Ovary (tissue), 3 donors: ENCODE measurements around the gene ZNF500.

Experiments used
- CTCF ChIP-seq, 3 donors: fragments of 450-650 bp in 2 of 3; fragments of 200-600 bp in 1 of 3; IDR thresholded peaks; one replicate each; pipeline versions ENCODE4 v1.5.1 to v1.8.0; 2016 to 2022; ENCODE audit warnings: antibody characterized with exemption in 3 of 3, mild to moderate bottlenecking in 1 of 3
- POLR2A ChIP-seq: fragments of 450-650 bp; IDR thresholded peaks from one replicate; pipeline ENCODE4 v1.6.1; 2017; ENCODE audit warnings: antibody characterized with exemption, mild to moderate bottlenecking, moderate library complexity
- donor health status: DM: no; HTN: no; CAD: no.

GRCh38 chr16:4748682-4749411 lies 18.1 kb downstream of the ZNF500 start:
- TF ChIP-seq CTCF (IDR thresholded peaks at IDR 0.05) (no peak), POLR2A (no peak)
